ENCODE measurements around the gene BRD2.
A peak's percentile ranks its signal among the peaks of the same experiment; 100 is the strongest.

The BRD2 gene

DNA sequence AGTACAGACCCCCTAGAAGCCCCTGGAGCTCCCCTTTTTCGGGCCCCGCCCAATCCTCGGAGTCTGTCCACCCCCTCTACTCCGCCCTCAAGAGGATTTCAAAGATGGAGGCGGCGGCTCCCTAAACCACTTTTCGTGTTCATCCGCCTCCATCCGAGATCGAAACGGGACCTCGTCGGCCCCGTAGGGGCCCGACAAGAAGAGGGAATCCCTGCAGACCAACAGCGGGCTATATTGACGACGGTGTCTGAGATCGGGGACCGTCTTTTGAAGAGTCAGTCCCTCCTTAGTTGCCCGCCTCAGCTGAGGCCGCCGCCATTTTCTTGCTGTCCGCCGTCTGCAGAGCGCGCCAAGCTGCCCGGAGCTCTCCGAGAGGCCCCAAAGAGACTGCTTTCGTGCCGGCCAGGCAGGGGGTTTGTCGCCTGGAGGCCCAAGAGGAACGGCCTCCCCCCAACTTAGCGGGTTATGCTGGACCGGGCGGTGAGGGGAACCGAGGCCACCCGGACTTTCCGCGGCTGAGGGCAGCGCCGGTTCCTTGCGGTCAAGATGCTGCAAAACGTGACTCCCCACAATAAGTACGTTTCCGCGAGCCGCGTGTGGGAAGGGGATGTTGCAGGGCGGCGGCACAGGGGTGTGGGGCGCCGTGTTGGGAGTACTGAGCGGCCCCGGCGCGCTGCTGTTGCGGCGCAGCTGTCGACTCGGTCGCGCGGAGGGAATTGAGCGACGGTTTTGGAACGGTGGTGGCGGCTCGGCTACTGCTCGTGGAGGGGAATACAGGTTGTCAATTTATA lies 4.2 kb downstream of the BRD2 start:
- Mint-ChIP-seq H3K36me3 (peaks cover 74 to 95% of the 10 kb centered on the region in 2 donors), H3K4me1 (peaks cover 29 to 48% of the 10 kb centered on the region in 2 donors), H3K27ac (peak overlapping the region; percentile 100), H3K27me3 (no peaks in the 10 kb centered on the region), H3K4me3 (peak overlapping the region; percentile 89 to 97), H3K9me3 (no peaks in the 10 kb centered on the region)
- DNase-seq = no peak
- no peak for ATAC-seq (replicated peaks)

GRCh38 chr6:32973144-32974015 lies 5.0 kb downstream of the BRD2 start:
- DNase-seq (peak; percentile 46), ATAC-seq (replicated peaks) (no peak)
- peaks cover 78 to 98% of the 10 kb centered on the region in 2 donors for H3K36me3 Mint-ChIP-seq
- H3K27ac Mint-ChIP-seq = peak overlapping the region; percentile 100
- H3K4me3 Mint-ChIP-seq = peak overlapping the region; percentile 89 to 97
- no peaks in the 10 kb centered on the region for H3K27me3 Mint-ChIP-seq
- H3K9me3 Mint-ChIP-seq = no peaks in the 10 kb centered on the region
- peaks cover 32 to 54% of the 10 kb centered on the region in 2 donors for H3K4me1 Mint-ChIP-seq

DNA sequence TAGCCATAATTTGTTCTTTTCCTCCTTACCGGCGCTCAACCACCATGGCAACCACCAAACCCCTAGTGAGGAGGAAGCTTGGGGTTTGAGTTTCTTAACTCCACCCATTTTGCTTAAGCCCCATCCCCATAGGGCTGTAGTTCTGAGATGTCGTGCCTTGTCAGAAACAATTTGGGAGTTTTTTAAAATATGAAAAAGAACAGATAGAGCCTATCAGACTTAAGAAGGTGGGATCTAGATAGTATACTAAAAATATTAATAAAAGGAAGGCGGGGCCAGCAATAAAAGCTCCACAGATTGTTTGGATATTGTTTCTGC lies 5.6 kb downstream of the BRD2 start:
- peaks cover 32 to 59% of the 10 kb centered on the region in 2 donors for H3K4me1 Mint-ChIP-seq
- H3K9me3 Mint-ChIP-seq = no peaks in the 10 kb centered on the region
- peak overlapping the region; percentile 100 for H3K27ac Mint-ChIP-seq
- peaks cover 84 to 99% of the 10 kb centered on the region in 2 donors for H3K36me3 Mint-ChIP-seq
- no peaks in the 10 kb centered on the region for H3K27me3 Mint-ChIP-seq
- peak overlapping the region; percentile 89 to 97 for H3K4me3 Mint-ChIP-seq
- no peak for DNase-seq
- no peak for ATAC-seq (replicated peaks)

GRCh38 chr6:32974541-32975308 lies 6.3 kb downstream of the BRD2 start:
- ATAC-seq (replicated peaks) (no peak), DNase-seq (no peak)
- Mint-ChIP-seq H3K27ac (peak overlapping the region; percentile 81), H3K4me3 (peak overlapping the region; percentile 89 to 97), H3K9me3 (no peaks in the 10 kb centered on the region), H3K36me3 (peaks cover 86 to 99% of the 10 kb centered on the region in 2 donors), H3K4me1 (peaks cover 34 to 64% of the 10 kb centered on the region in 2 donors), H3K27me3 (no peaks in the 10 kb centered on the region)

- peak overlapping the region; percentile 88 for H3K27ac Mint-ChIP-seq
- DNase-seq = no peak
- peak overlapping the region; percentile 89 to 97 for H3K4me3 Mint-ChIP-seq
- H3K9me3 Mint-ChIP-seq = no peaks in the 10 kb centered on the region
- no peak for ATAC-seq (replicated peaks)
- no peaks in the 10 kb centered on the region for H3K27me3 Mint-ChIP-seq
- H3K4me1 Mint-ChIP-seq = peaks cover 35 to 65% of the 10 kb centered on the region in 2 donors
- H3K36me3 Mint-ChIP-seq = peaks cover 88 to 97% of the 10 kb centered on the region in 2 donors
Measured at GRCh38 chr6:32975886-32976285, 7.5 kb downstream of the BRD2 start.

GRCh38 chr6:32976334-32977069 lies 8.1 kb downstream of the BRD2 start:
- H3K4me3 Mint-ChIP-seq = peak overlapping the region; percentile 89 to 97
- no peaks in the 10 kb centered on the region for H3K27me3 Mint-ChIP-seq
- no peaks in the 10 kb centered on the region for H3K9me3 Mint-ChIP-seq
- peaks cover 33 to 66% of the 10 kb centered on the region in 2 donors for H3K4me1 Mint-ChIP-seq
- peaks cover 85 to 95% of the 10 kb centered on the region in 2 donors for H3K36me3 Mint-ChIP-seq
- ATAC-seq (replicated peaks) (no peak), DNase-seq (no peak)
- peak overlapping the region; percentile 88 for H3K27ac Mint-ChIP-seq

GRCh38 chr6:32977272-32977952 lies 9.0 kb downstream of the BRD2 start:
- ATAC-seq (replicated peaks) = no peak
- peak overlapping the region; percentile 3 to 42 for H3K4me3 Mint-ChIP-seq
- no peaks in the 10 kb centered on the region for H3K9me3 Mint-ChIP-seq
- peak overlapping the region; percentile 57 for H3K27ac Mint-ChIP-seq
- H3K27me3 Mint-ChIP-seq = no peaks in the 10 kb centered on the region
- no peak for DNase-seq
- peaks cover 32 to 67% of the 10 kb centered on the region in 2 donors for H3K4me1 Mint-ChIP-seq
- H3K36me3 Mint-ChIP-seq = peaks cover 84 to 95% of the 10 kb centered on the region in 2 donors

- Mint-ChIP-seq H3K4me3 (peak overlapping the region; percentile 39 to 42), H3K27me3 (no peaks in the 10 kb centered on the region), H3K36me3 (peaks cover 79 to 92% of the 10 kb centered on the region in 2 donors), H3K27ac (peak overlapping the region; percentile 57), H3K4me1 (peaks cover 32 to 67% of the 10 kb centered on the region in 2 donors), H3K9me3 (no peaks in the 10 kb centered on the region)
- no peak for ATAC-seq (replicated peaks)
- DNase-seq = no peak
Measured at GRCh38 chr6:32977953-32978324, 9.5 kb downstream of the BRD2 start.

DNA sequence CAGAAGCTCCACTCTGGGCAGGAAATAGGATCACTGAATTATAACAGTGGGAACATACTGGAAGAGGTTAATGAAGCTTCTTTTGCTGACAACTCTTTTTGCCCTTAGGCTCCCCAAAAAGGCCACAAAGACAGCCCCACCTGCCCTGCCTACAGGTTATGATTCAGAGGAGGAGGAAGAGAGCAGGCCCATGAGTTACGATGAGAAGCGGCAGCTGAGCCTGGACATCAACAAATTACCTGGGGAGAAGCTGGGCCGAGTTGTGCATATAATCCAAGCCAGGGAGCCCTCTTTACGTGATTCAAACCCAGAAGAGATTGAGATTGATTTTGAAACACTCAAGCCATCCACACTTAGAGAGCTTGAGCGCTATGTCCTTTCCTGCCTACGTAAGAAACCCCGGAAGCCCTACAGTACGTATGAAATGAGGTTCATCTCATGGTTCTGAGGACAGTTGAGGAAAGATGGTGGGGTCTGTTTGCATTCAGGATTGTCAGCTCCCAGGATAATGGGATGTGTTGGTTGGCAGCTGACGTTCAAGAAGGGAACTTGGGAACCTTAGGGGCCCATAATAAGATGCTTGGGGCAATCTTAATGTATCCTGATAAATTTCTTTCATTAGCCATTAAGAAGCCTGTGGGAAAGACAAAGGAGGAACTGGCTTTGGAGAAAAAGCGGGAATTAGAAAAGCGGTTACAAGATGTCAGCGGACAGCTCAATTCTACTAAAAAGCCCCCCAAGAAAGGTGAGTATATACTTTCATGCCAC lies 11.5 kb downstream of the BRD2 start:
- no peak overlapping the region for H3K4me3 Mint-ChIP-seq
- peak overlapping the region; percentile 84 for H3K27ac Mint-ChIP-seq
- peaks cover 61 to 73% of the 10 kb centered on the region in 2 donors for H3K36me3 Mint-ChIP-seq
- ATAC-seq (replicated peaks) = no peak
- no peak for DNase-seq
- no peaks in the 10 kb centered on the region for H3K27me3 Mint-ChIP-seq
- no peaks in the 10 kb centered on the region for H3K9me3 Mint-ChIP-seq
- peaks cover 32 to 77% of the 10 kb centered on the region in 2 donors for H3K4me1 Mint-ChIP-seq

DNA sequence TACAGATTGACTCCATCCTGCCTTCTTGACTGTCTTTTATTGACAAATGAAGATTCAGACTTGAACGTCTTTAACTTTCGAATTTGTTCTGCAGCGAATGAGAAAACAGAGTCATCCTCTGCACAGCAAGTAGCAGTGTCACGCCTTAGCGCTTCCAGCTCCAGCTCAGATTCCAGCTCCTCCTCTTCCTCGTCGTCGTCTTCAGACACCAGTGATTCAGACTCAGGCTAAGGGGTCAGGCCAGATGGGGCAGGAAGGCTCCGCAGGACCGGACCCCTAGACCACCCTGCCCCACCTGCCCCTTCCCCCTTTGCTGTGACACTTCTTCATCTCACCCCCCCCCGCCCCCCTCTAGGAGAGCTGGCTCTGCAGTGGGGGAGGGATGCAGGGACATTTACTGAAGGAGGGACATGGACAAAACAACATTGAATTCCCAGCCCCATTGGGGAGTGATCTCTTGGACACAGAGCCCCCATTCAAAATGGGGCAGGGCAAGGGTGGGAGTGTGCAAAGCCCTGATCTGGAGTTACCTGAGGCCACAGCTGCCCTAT lies 12.2 kb downstream of the BRD2 start:
- H3K27me3 Mint-ChIP-seq = no peaks in the 10 kb centered on the region
- H3K4me1 Mint-ChIP-seq = peaks cover 33 to 77% of the 10 kb centered on the region in 2 donors
- ATAC-seq (replicated peaks) = no peak
- H3K9me3 Mint-ChIP-seq = no peaks in the 10 kb centered on the region
- H3K27ac Mint-ChIP-seq = peak overlapping the region; percentile 42
- no peak for DNase-seq
- peaks cover 56 to 66% of the 10 kb centered on the region in 2 donors for H3K36me3 Mint-ChIP-seq
- peak overlapping the region in 1 of 2 donors; percentile 19 for H3K4me3 Mint-ChIP-seq

- DNase-seq (no peak), ATAC-seq (replicated peaks) (no peak)
- H3K27ac Mint-ChIP-seq = peak overlapping the region; percentile 83
- no peaks in the 10 kb centered on the region for H3K9me3 Mint-ChIP-seq
- H3K27me3 Mint-ChIP-seq = no peaks in the 10 kb centered on the region
- peaks cover 42 to 50% of the 10 kb centered on the region in 2 donors for H3K36me3 Mint-ChIP-seq
- H3K4me1 Mint-ChIP-seq = peaks cover 25 to 62% of the 10 kb centered on the region in 2 donors
- H3K4me3 Mint-ChIP-seq = peak overlapping the region in 1 of 2 donors; percentile 48
Measured at GRCh38 chr6:32982084-32982701, 13.8 kb downstream of the BRD2 start.

Measured in stimulated activated naive B cell treated with anti-CD40 and anti-IgM and Interleukin-4, amounts not matched to agents 10 μg/mL and 1 μg/mL and 100 μg/mL, for 72 hours (primary cell).